RWPE2 (cell line): ENCODE data around the gene ARL10.

Experiments used
- ATAC-seq: fragments of 200-7000 bp; cut with Tn5 transposase; 3 replicates; pipeline ENCODE4 v1.9.1; 2021; ENCODE audit warnings: low read depth
- DNase-seq: peaks from one replicate; pipeline ENCODE4 v3.0.0-alpha.2; 2020; ENCODE audit warnings: low spot score
- H3K27ac ChIP-seq: fragments of 450-650 bp; 2 replicates; pipeline ENCODE4 v1.5.1; 2017; ENCODE audit warnings: mild to moderate bottlenecking; ENCODE audit not compliant: poor library complexity, severe bottlenecking
- H3K27me3 ChIP-seq: fragments of 250-450 bp; sonication (Bioruptor Pico); 2 replicates; pipeline ENCODE4 v1.5.1; 2021; ENCODE audit warnings: mild to moderate bottlenecking, moderate library complexity; ENCODE audit not compliant: insufficient read depth, poor library complexity, severe bottlenecking
- H3K36me3 ChIP-seq: fragments of 250-450 bp; sonication (Bioruptor Pico); 2 replicates; pipeline ENCODE4 v1.5.1; 2020; ENCODE audit warnings: low read depth, mild to moderate bottlenecking, moderate library complexity
- H3K4me1 ChIP-seq: fragments of 250-450 bp; sonication (Bioruptor Pico); 2 replicates; pipeline ENCODE4 v1.5.1; 2021; ENCODE audit warnings: mild to moderate bottlenecking, moderate library complexity; ENCODE audit not compliant: insufficient read depth, poor library complexity, severe bottlenecking
- H3K4me3 ChIP-seq: fragments of 250-450 bp; sonication (Bioruptor Pico); 2 replicates; pipeline ENCODE4 v1.5.1; 2021; ENCODE audit warnings: mild to moderate bottlenecking, moderate library complexity; ENCODE audit not compliant: severe bottlenecking
- H3K9me3 ChIP-seq: fragments of 250-450 bp; sonication (Bioruptor Pico); 2 replicates; pipeline ENCODE4 v1.5.1; 2021; ENCODE audit warnings: mild to moderate bottlenecking, moderate library complexity; ENCODE audit not compliant: severe bottlenecking
- CTCF ChIP-seq: fragments of 450-650 bp; IDR thresholded peaks from one replicate; pipeline ENCODE4 v1.5.1; 2017; ENCODE audit warnings: mild to moderate bottlenecking, moderate library complexity; ENCODE audit not compliant: poor library complexity, severe bottlenecking

The ARL10 gene

DNA sequence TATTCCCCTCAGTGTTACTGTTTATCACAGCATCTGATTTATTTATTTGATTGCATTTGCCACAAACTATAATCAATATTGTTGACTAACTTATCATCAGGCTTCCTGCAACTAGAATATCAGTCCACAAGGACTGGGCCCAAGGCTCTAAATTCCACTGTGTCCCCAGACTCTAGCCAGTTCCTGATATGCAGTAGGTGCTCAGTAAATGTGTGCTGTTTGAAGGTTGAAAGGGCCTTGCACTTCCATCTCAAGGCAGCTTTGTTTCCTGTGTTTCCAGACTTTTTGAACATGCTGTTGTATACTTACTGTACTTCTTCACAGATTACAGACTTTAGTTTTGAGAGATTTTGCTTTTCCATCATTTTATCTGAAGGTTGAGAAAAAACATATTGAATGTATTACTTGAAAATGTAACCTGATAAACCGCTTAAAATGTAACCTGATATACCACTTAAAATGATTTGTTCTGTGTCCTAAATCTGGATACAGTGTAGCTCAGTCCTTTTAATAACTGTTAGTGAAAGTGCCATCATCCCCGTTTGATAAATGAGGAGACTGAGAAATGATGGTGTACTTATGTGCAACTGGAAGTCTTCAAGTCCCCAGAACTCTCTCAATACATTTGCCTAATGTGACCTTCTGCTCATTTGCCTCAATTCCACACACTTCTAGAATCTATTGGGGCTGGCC lies 22.4 kb upstream of the ARL10 start:
- Histone ChIP-seq H3K27ac (no peak overlapping the region), H3K27me3 (no peaks in the 10 kb centered on the region), H3K36me3 (peaks cover 50% of the 10 kb centered on the region), H3K4me1 (no peaks in the 10 kb centered on the region), H3K9me3 (no peaks in the 10 kb centered on the region), H3K4me3 (no peak overlapping the region)
- ATAC-seq (no peak), DNase-seq (no peak)
- TF ChIP-seq CTCF, result no peak

GRCh38 chr5:176350416-176350815 lies 14.9 kb upstream of the ARL10 start:
- H3K27me3 ChIP-seq, result no peaks in the 10 kb centered on the region
- no peak overlapping the region for H3K4me3 ChIP-seq
- no peaks in the 10 kb centered on the region for H3K4me1 ChIP-seq
- no peak overlapping the region for H3K27ac ChIP-seq
- TF ChIP-seq CTCF, result no peak
- H3K9me3 ChIP-seq, result no peaks in the 10 kb centered on the region
- H3K36me3 ChIP-seq, result peaks cover 99% of the 10 kb centered on the region
- DNase-seq, result no peak
- no peak for ATAC-seq

DNA sequence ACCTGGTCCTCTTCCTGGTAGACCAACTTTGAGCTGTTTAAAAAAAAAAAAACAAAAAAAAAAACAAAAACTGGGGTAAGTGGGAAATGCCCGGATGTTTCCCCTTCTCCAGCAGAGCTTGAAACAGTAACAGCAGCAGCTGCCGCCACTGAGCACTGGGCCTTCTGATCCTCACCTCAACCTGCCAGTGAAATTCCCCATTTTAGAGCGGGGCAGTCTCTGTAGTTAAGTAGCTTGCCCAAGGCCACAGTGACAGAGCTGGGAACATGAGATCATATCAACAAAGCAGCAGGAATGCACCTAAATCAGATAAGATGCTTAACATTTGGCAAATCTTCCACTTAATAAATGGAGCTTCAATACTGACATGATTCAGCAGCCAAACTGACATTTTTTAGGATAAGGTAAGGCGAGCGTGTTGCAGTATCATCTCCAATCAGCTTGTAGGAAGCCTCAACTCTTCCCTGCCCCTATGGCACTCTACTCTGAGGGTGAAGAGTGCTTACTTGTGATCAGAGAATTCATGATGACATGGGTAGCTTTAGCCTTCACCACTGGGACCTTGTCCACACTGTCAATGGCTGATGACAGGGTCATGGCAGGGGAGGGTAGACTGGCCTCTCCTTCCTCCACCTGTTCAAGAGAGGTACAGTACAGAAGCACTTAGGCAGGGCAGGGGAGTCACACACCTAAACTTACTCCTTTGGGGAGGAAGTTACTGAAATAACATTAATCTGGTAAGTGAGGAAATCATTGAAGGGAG lies 13.0 kb upstream of the ARL10 start:
- Histone ChIP-seq H3K27ac (no peak overlapping the region), H3K4me1 (no peaks in the 10 kb centered on the region), H3K9me3 (no peaks in the 10 kb centered on the region), H3K36me3 (peaks cover 99% of the 10 kb centered on the region), H3K27me3 (no peaks in the 10 kb centered on the region), H3K4me3 (no peak overlapping the region)
- ATAC-seq, result no peak
- no peak for TF ChIP-seq CTCF
- DNase-seq, result no peak

DNA sequence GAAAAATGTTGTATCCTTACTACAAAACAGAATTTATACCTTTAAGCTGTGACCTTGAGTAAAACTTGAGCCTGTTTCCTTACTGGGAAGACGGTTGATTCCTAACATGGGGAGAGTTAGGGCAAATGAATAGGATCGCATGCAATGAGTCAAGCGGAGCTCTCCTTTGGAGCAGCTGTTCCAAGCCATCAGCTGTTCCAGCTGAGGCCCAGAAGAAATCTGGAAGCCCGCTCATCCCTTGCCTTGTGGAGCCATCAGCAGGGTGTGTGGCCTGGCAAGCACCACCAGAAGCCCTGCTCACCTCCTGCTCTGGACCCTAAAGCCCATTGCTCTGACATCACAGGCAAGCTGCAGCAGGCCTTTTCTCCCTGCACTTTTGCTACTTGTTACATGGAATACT lies 11.8 kb upstream of the ARL10 start:
- Histone ChIP-seq H3K4me3 (no peak overlapping the region), H3K9me3 (no peaks in the 10 kb centered on the region), H3K36me3 (peaks cover 99% of the 10 kb centered on the region), H3K27me3 (no peaks in the 10 kb centered on the region), H3K27ac (no peak overlapping the region), H3K4me1 (no peaks in the 10 kb centered on the region)
- no peak for DNase-seq
- no peak for TF ChIP-seq CTCF
- no peak for ATAC-seq
